H1 (cell line): ENCODE measurements around the gene VDAC2. TPM values are rescaled to one million over a fixed set of nuclear protein-coding genes. Genes with fewer than 3 reads are reported as not detected.

ENCODE experiments used
- CTCF ChIA-PET: fragments of 300-600 bp; sonication (Branson Sonifier 250); formaldehyde crosslinking; loops from one replicate; lab custom pipeline; 2021; ENCODE audit not compliant: partially characterized antibody; lab: Charles Lee
- POLR2A ChIA-PET: fragments of 300-600 bp; sonication (Branson Sonifier 250); formaldehyde crosslinking; loops from one replicate; lab custom pipeline; 2021; ENCODE audit warnings: inconsistent platforms; ENCODE audit not compliant: partially characterized antibody; lab: Charles Lee
- DNase-seq, 2 experiments: peaks; one replicate each; pipeline versions ENCODE4 v3.0.0 to v3.0.0-alpha.2; 2010 to 2022; ENCODE audit warnings: low spot score in 2 of 2, low read depth in 1 of 2, mixed read lengths in 1 of 2
- FAIRE-seq: peaks from 2 replicates; lab custom pipeline; 2011; peaks lifted over from hg19 to GRCh38; lab: Jason Lieb, UNC
- H2AFZ ChIP-seq: 2 replicates; pipeline ENCODE4 v1.8.1; 2012; ENCODE audit warnings: low read length, inconsistent platforms
- H2AK5ac ChIP-seq: 2 replicates; pipeline ENCODE4 v1.6.1; 2013; ENCODE audit warnings: low read depth, low read length
- H2BK120ac ChIP-seq: replicated peaks from 2 replicates; pipeline ENCODE3; 2013; ENCODE audit warnings: low read depth, low read length, inconsistent platforms
- H2BK12ac ChIP-seq: 2 replicates; pipeline ENCODE4 v1.6.1; 2013; ENCODE audit warnings: low read depth, low read length
- H2BK15ac ChIP-seq: 2 replicates; pipeline ENCODE4 v1.6.1; 2013; ENCODE audit warnings: low read length
- H2BK20ac ChIP-seq: 2 replicates; pipeline ENCODE4 v1.6.1; 2013; ENCODE audit warnings: low read length
- H2BK5ac ChIP-seq: 2 replicates; pipeline ENCODE4 v1.6.1; 2013; ENCODE audit warnings: low read depth, low read length
- H3K14ac ChIP-seq: 2 replicates; pipeline ENCODE4 v1.6.1; 2013; ENCODE audit warnings: inconsistent platforms; ENCODE audit not compliant: insufficient read length
- H3K18ac ChIP-seq: 2 replicates; pipeline ENCODE4 v1.6.1; 2013; ENCODE audit warnings: low read length; ENCODE audit errors: extremely low read depth
- H3K23ac ChIP-seq: 2 replicates; pipeline ENCODE4 v1.6.1; 2013; ENCODE audit warnings: inconsistent platforms; ENCODE audit not compliant: insufficient read length
- H3K23me2 ChIP-seq: 2 replicates; pipeline ENCODE4 v1.6.1; 2013; ENCODE audit warnings: low read depth, low read length
- H3K27ac ChIP-seq: 2 replicates; pipeline ENCODE4 v1.6.1; 2011; ENCODE audit warnings: low read depth, low read length, inconsistent platforms
- H3K27me3 ChIP-seq, 4 experiments: replicated peaks in 1 of 4; 1 replicate in 1 of 4; 2 replicates in 3 of 4; pipeline versions ENCODE4 v1.6.1 to v1.8.1; 2011 to 2013; ENCODE audit warnings: low read length in 3 of 4, mild to moderate bottlenecking in 3 of 4, inconsistent platforms in 2 of 4, mixed read lengths in 2 of 4, moderate library complexity in 1 of 4; ENCODE audit not compliant: control insufficient read depth in 3 of 4, insufficient read depth in 3 of 4; ENCODE audit errors: extremely low read depth in 1 of 4
- H3K36me3 ChIP-seq, 4 experiments: 2 replicates each; pipeline versions ENCODE4 v1.6.1 to v1.8.1; 2011 to 2013; ENCODE audit warnings: mild to moderate bottlenecking in 4 of 4, low read length in 3 of 4, moderate library complexity in 2 of 4, control low read depth in 1 of 4, inconsistent platforms in 1 of 4; ENCODE audit not compliant: insufficient read depth in 4 of 4, control insufficient read depth in 2 of 4
- H3K4ac ChIP-seq: replicated peaks from 2 replicates; pipeline ENCODE3; 2013; ENCODE audit warnings: low read length, low read depth, mixed read lengths, inconsistent platforms; ENCODE audit not compliant: insufficient read length
- H3K4me1 ChIP-seq, 4 experiments: replicated peaks in 1 of 4; 1 replicate in 1 of 4; 2 replicates in 3 of 4; pipeline versions ENCODE4 v1.6.1 to v1.8.1; 2011 to 2013; ENCODE audit warnings: low read length in 3 of 4, inconsistent platforms in 2 of 4, mixed read lengths in 1 of 4; ENCODE audit not compliant: insufficient read depth in 4 of 4, control insufficient read depth in 3 of 4
- H3K4me2 ChIP-seq, 2 experiments: 2 replicates each; pipeline versions ENCODE4 v1.6.1 to v1.8.1; 2011 to 2013; ENCODE audit warnings: low read depth in 2 of 2, low read length in 2 of 2, control low read depth in 1 of 2, inconsistent platforms in 1 of 2, mild to moderate bottlenecking in 1 of 2; ENCODE audit not compliant: insufficient read depth in 1 of 2
- H3K4me3 ChIP-seq, 4 experiments: fragments of 200-600, 300-600 bp in 1 of 4; sonication (generic), shearing (Covaris generic), sonication (Bioruptor Twin) in 1 of 4; 2 replicates each; pipeline versions ENCODE4 v1.5.1 to v1.8.1; 2011 to 2016; ENCODE audit warnings: low read length in 4 of 4, low read depth in 3 of 4, control low read depth in 2 of 4, inconsistent platforms in 2 of 4, mild to moderate bottlenecking in 2 of 4, mixed read lengths in 1 of 4, moderate library complexity in 1 of 4; ENCODE audit not compliant: insufficient read depth in 2 of 4; ENCODE audit errors: extremely low read depth in 1 of 4
- H3K56ac ChIP-seq: replicated peaks from 2 replicates; pipeline ENCODE3; 2013; ENCODE audit warnings: low read depth, mild to moderate bottlenecking, mixed read lengths, low read length, inconsistent platforms; ENCODE audit not compliant: insufficient read length
- H3K79me1 ChIP-seq: 2 replicates; pipeline ENCODE4 v1.6.1; 2013; ENCODE audit warnings: low read depth, low read length, control low read depth
- H3K79me2 ChIP-seq, 2 experiments: 2 replicates each; pipeline versions ENCODE4 v1.6.1 to v1.8.1; 2012 to 2013; ENCODE audit warnings: low read length in 2 of 2, mild to moderate bottlenecking in 2 of 2, inconsistent platforms in 1 of 2; ENCODE audit not compliant: insufficient read depth in 2 of 2, control insufficient read depth in 1 of 2
- H3K9ac ChIP-seq, 4 experiments: replicated peaks in 1 of 4; 1 replicate in 1 of 4; 2 replicates in 3 of 4; pipeline versions ENCODE4 v1.6.1 to v1.8.1; 2011 to 2013; ENCODE audit warnings: low read depth in 3 of 4, low read length in 3 of 4, control low read depth in 2 of 4, mild to moderate bottlenecking in 2 of 4, moderate library complexity in 2 of 4, inconsistent platforms in 1 of 4; ENCODE audit errors: extremely low read depth in 1 of 4
- H3K9me3 ChIP-seq, 2 experiments: 2 replicates each; pipeline versions ENCODE4 v1.6.1 to v1.8.1; 2012 to 2013; ENCODE audit warnings: mild to moderate bottlenecking in 2 of 2, moderate library complexity in 2 of 2, control low read depth in 1 of 2, inconsistent platforms in 1 of 2, low read depth in 1 of 2, low read length in 1 of 2, mixed read lengths in 1 of 2; ENCODE audit not compliant: insufficient read depth in 2 of 2
- H4K20me1 ChIP-seq, 2 experiments: replicated peaks in 1 of 2; 2 replicates each; pipeline versions ENCODE3 to v1.8.1; 2011 to 2013; ENCODE audit warnings: inconsistent platforms in 2 of 2, low read length in 2 of 2, mild to moderate bottlenecking in 1 of 2; ENCODE audit not compliant: insufficient read depth in 2 of 2, control insufficient read depth in 1 of 2
- H4K5ac ChIP-seq: 2 replicates; pipeline ENCODE4 v1.6.1; 2013; ENCODE audit warnings: low read length, low read depth, mixed read lengths, inconsistent platforms; ENCODE audit not compliant: insufficient read length
- H4K8ac ChIP-seq: 2 replicates; pipeline ENCODE4 v1.8.0; 2013; ENCODE audit warnings: mild to moderate bottlenecking, moderate library complexity, low read length, inconsistent platforms; ENCODE audit not compliant: insufficient read depth; ENCODE audit errors: extremely low read depth
- H4K91ac ChIP-seq: replicated peaks from 2 replicates; pipeline ENCODE3; 2013; ENCODE audit warnings: low read length, mixed read lengths, inconsistent platforms; ENCODE audit not compliant: insufficient read length
- ASH2L ChIP-seq: fragments of 200-600, 300-600 bp; sonication (generic); IDR thresholded peaks from one replicate; pipeline ENCODE4 v1.7.1; 2017; ENCODE audit warnings: low read length
- CTBP2 ChIP-seq: IDR thresholded peaks from 2 replicates; pipeline ENCODE4 v1.7.0; 2011; ENCODE audit warnings: borderline replicate concordance, mild to moderate bottlenecking, moderate library complexity, mixed read lengths, low read length; ENCODE audit not compliant: insufficient read depth, insufficient read length
- EP300 ChIP-seq, 2 experiments: IDR thresholded peaks; 1 replicate in 1 of 2; 2 replicates in 1 of 2; pipeline ENCODE4 v1.6.1; 2011 to 2012; ENCODE audit warnings: low read depth in 2 of 2, low read length in 2 of 2, mild to moderate bottlenecking in 2 of 2, borderline replicate concordance in 1 of 2, inconsistent platforms in 1 of 2, moderate library complexity in 1 of 2
- EZH2 ChIP-seq: fragments of 200-600 bp; sonication (generic); IDR thresholded peaks from 2 replicates; pipeline ENCODE4 v1.7.1; 2012; ENCODE audit warnings: low read depth, mild to moderate bottlenecking, moderate library complexity, low read length, inconsistent platforms; ENCODE audit not compliant: severe bottlenecking
- HDAC2 ChIP-seq, 2 experiments: fragments of 300-600 bp in 1 of 2; sonication (generic) in 1 of 2; IDR thresholded peaks; 2 replicates each; pipeline ENCODE4 v1.6.1; 2011 to 2012; ENCODE audit warnings: low read depth in 2 of 2, low read length in 2 of 2, mild to moderate bottlenecking in 2 of 2, moderate library complexity in 2 of 2, borderline replicate concordance in 1 of 2, inconsistent platforms in 1 of 2
- JUN ChIP-seq: IDR thresholded peaks from 2 replicates; pipeline ENCODE4 v1.6.1; 2011; ENCODE audit warnings: low read depth, mild to moderate bottlenecking, improper control_type of control experiment, low read length
- KDM1A ChIP-seq: fragments of 200-600, 300-600 bp; sonication (generic); IDR thresholded peaks from 2 replicates; pipeline ENCODE4 v1.7.1; 2016; ENCODE audit warnings: mild to moderate bottlenecking, low read length, borderline replicate concordance
- NANOG ChIP-seq: IDR thresholded peaks from 2 replicates; pipeline ENCODE4 v1.6.1; 2011; ENCODE audit warnings: low read length, low read depth, mild to moderate bottlenecking, inconsistent platforms; ENCODE audit not compliant: insufficient read depth, poor library complexity, severe bottlenecking
- POLR2A ChIP-seq, 2 experiments: IDR thresholded peaks; 1 replicate in 1 of 2; 2 replicates in 1 of 2; pipeline ENCODE4 v1.6.1; 2011; ENCODE audit warnings: low read depth in 2 of 2, low read length in 2 of 2, mild to moderate bottlenecking in 2 of 2; ENCODE audit errors: control extremely low read depth in 1 of 2
- SIN3A ChIP-seq, 2 experiments: IDR thresholded peaks in 1 of 2; conservative IDR thresholded peaks in 1 of 2; 2 replicates each; pipeline ENCODE4 v1.6.1; 2011 to 2012; ENCODE audit warnings: low read length in 2 of 2, improper control_type of control experiment in 1 of 2, low read depth in 1 of 2, mild to moderate bottlenecking in 1 of 2
- TEAD4 ChIP-seq: IDR thresholded peaks from 2 replicates; pipeline ENCODE4 v1.6.1; 2012; ENCODE audit warnings: low read depth, low read length, inconsistent platforms, mixed read lengths
- WGBS, 2 experiments: shearing (Covaris generic) in 1 of 2; methylation state at CpG; one replicate each; pipeline versions ENCODE4 v1.1.6 to v1.1.7; 2013 to 2015; ENCODE audit warnings: low lambda C conversion rate in 2 of 2, mixed read lengths in 2 of 2, inconsistent platforms in 1 of 2, low coverage in 1 of 2, missing lambda C conversion rate in 1 of 2; ENCODE audit not compliant: insufficient replicate concordance in 2 of 2, insufficient coverage in 1 of 2, insufficient read length in 1 of 2; ENCODE audit errors: extremely low coverage in 1 of 2, missing lambda C conversion rate in 1 of 2; 5-methylcytosine and 5-hydroxymethylcytosine counted together
- polyA plus RNA-seq, 7 experiments: library from polyadenylated mRNA; depleted of rRNA in 3 of 7; stranded (reverse) in 5 of 7; unstranded in 2 of 7; fragments of >200 nt in 5 of 7; fragments of 200-250 nt in 2 of 7; gene quantifications; 1 replicate in 5 of 7; 2 replicates in 1 of 7; 4 replicates in 1 of 7; pipeline versions ENCODE4 v1.2.1 to v1.2.3, GENCODE V29; 2011 to 2013; ENCODE audit warnings: missing spikeins in 2 of 7, mixed read lengths in 2 of 7
- total RNA-seq: library from RNA; stranded (reverse); fragmentation: NEBNext Ultra II Directional; extraction: Animal tissue kit (Norgen Biotek cat#: 25700); gene quantifications from 2 replicates; pipeline ENCODE4 v1.2.1, GENCODE V29; 2021

The VDAC2 gene
- total and polyA plus RNA-seq, 2 of the 8 experiments (the other 6 are each of a cell fraction or from before 2014, with no cell fraction given): 89.8 to 284 TPM

- no peaks in the 10 kb centered on the region for H3K36me3 ChIP-seq
- no peaks in the 10 kb centered on the region for H3K79me1 ChIP-seq
- H3K9ac ChIP-seq: no peak overlapping the region
- no peak overlapping the region for H3K56ac ChIP-seq
- H2BK15ac ChIP-seq: no peak overlapping the region
- ChIA-PET POLR2A (interaction anchor here (0.8 to 36.7 kb wide), 4 partner anchors 16 to 40 kb away, joined by 3 to 801 read pairs (median 16); partner anchors contain the start of genes COMTD1 and VDAC2), CTCF (interaction anchor here (0.6 to 10.5 kb wide), 31 partner anchors 9 to 1010 kb away, joined by 3 to 209 read pairs (median 4); partner anchors contain the start of genes COMTD1, SAMD8 and VDAC2)
- H2BK5ac ChIP-seq: peak overlapping the region; percentile 63; the same call in 1 of the 2 replicates
- no peaks in the 10 kb centered on the region for H4K20me1 ChIP-seq
- FAIRE-seq: no peak
- H4K91ac ChIP-seq: no peak overlapping the region
- no peak overlapping the region for H2AK5ac ChIP-seq
- H3K23ac ChIP-seq: no peak overlapping the region
- DNase-seq: peak; percentile 56 to 61
- no peaks in the 10 kb centered on the region for H3K23me2 ChIP-seq
- H3K4ac ChIP-seq: no peak overlapping the region
- H3K79me2 ChIP-seq: no peaks in the 10 kb centered on the region
- peak overlapping the region in 1 of 2 experiments; percentile 29; a peak in 1 of 4 replicates for H3K4me2 ChIP-seq
- H3K4me3 ChIP-seq: no peak overlapping the region
- no peaks in the 10 kb centered on the region for H3K27me3 ChIP-seq
- no peak overlapping the region for H3K14ac ChIP-seq
- WGBS, 2 experiments: 34% methylated on average over 3 of the region's 3 CpGs; no CpG with 5 or more reads in 1 of the 2 experiments
- no peak overlapping the region for H4K8ac ChIP-seq
- peaks cover 0 to 12% (median 7%) of the 10 kb centered on the region in 4 experiments; a peak in 5 of 7 replicates for H3K4me1 ChIP-seq
- peak overlapping the region; percentile 2; the same call in 1 of the 2 replicates for H3K27ac ChIP-seq
- H2BK20ac ChIP-seq: no peak overlapping the region
- H4K5ac ChIP-seq: no peak overlapping the region
- H2BK120ac ChIP-seq: no peak overlapping the region
- no peak overlapping the region for H2BK12ac ChIP-seq
- no peak overlapping the region for H2AFZ ChIP-seq
- H3K9me3 ChIP-seq: no peaks in the 10 kb centered on the region
- H3K18ac ChIP-seq: no peak overlapping the region
- TF ChIP-seq CTBP2: peak; percentile 45
- TF ChIP-seq EP300 (IDR thresholded peaks at IDR 0.05; ENCODE audit: borderline replicate concordance in 1 of 2, low read depth in 2 of 2, low read length in 2 of 2): 0 out of 3 replicates have a peak, but pooled peaks of 1 of the 2 experiments have one; percentile 33
- peak in 1 of 2 experiments; percentile 33; a peak in 1 of 4 replicates for TF ChIP-seq SIN3A (conservative IDR thresholded peaks at IDR 0.05 in 1 of 2, IDR thresholded peaks at IDR 0.05 in 1 of 2; ENCODE audit: low read depth in 1 of 2, low read length in 2 of 2)
- no peak for TF ChIP-seq EZH2
- TF ChIP-seq TEAD4: no peak
- peak in 1 of 2 experiments; percentile 44; a peak in 1 of 3 replicates for TF ChIP-seq POLR2A (IDR thresholded peaks at IDR 0.05; ENCODE audit: control extremely low read depth in 1 of 2, low read depth in 2 of 2, low read length in 2 of 2)
- peak; percentile 20 for TF ChIP-seq ASH2L
- TF ChIP-seq JUN: no peak
- TF ChIP-seq NANOG: no peak
- TF ChIP-seq KDM1A: no peak
- 0 out of 4 replicates have a peak, but pooled peaks of 1 of the 2 experiments have one; percentile 73 for TF ChIP-seq HDAC2 (IDR thresholded peaks at IDR 0.05; ENCODE audit: borderline replicate concordance in 1 of 2, low read depth in 2 of 2, low read length in 2 of 2)
Observed at GRCh38 chr10:75187961-75188426, 22.6 kb upstream of the VDAC2 start.
